Body of pancreas (tissue), 4 donors: Measurements from ENCODE around the gene SPDYE16. TPM values are rescaled to one million over a fixed set of nuclear protein-coding genes. Genes with fewer than 3 reads are reported as not detected.
"Not testable (repeated sequence)": the region's sequence is repeated elsewhere in the genome, so short reads cannot be mapped to it uniquely, and the experiment has no call there.

ENCODE experiments used
- ATAC-seq: fragments of 150-250 bp; one replicate; pipeline ENCODE4 v1.9.1; 2016
- DNase-seq, 4 donors: peaks; one replicate each; pipeline ENCODE4 v3.0.0-alpha.2; 2019
- H3K27ac ChIP-seq, 4 donors: fragments of 200-600 bp; sonication (generic); 1 replicate in 3 of 4; 2 replicates in 1 of 4; pipeline versions ENCODE4 v1.5.1 to v1.6.1; 2016 to 2019; ENCODE audit warnings: mild to moderate bottlenecking in 1 of 4, mixed read lengths in 1 of 4, moderate library complexity in 1 of 4
- H3K27me3 ChIP-seq, 2 donors: fragments of 200-600 bp; sonication (generic); one replicate each; pipeline ENCODE4 v1.6.0; 2016; ENCODE audit warnings: mild to moderate bottlenecking in 1 of 2
- H3K36me3 ChIP-seq, 2 donors: fragments of 200-600 bp; sonication (generic); replicated peaks in 1 of 2; 2 replicates each; pipeline ENCODE4 v1.5.1; 2016; ENCODE audit warnings: low read depth in 2 of 2; ENCODE audit not compliant: insufficient read depth in 1 of 2
- H3K4me1 ChIP-seq: fragments of 200-600 bp; sonication (generic); one replicate; pipeline ENCODE4 v1.6.0; 2016
- H3K4me3 ChIP-seq, 2 donors: fragments of 200-600 bp; sonication (generic); 1 replicate in 1 of 2; 2 replicates in 1 of 2; pipeline ENCODE4 v1.5.1; 2016 to 2019
- H3K9me3 ChIP-seq, 3 donors: fragments of 200-600 bp; sonication (generic); 1 replicate in 2 of 3; 2 replicates in 1 of 3; pipeline ENCODE4 v1.5.1; 2016
- WGBS, 2 donors: methylation state at CpG; one replicate each; pipeline ENCODE4 v1.1.5; 2017; 5-methylcytosine and 5-hydroxymethylcytosine counted together
- intact Hi-C: fragments of 100-400 bp; cut with DNase I; formaldehyde crosslinking; loops from one replicate; pipeline ENCODE4 v1.15.1; 2023
- total RNA-seq, 2 donors: library from RNA; depleted of rRNA; stranded (reverse); fragments of >200 nt; gene quantifications; one replicate each; pipeline ENCODE4 v1.1.0, GENCODE V29; 2016

Gene SPDYE16
- total RNA-seq, 2 donors from 2014 or later = 0.26 TPM; not detected in 1

- H3K36me3 ChIP-seq, ATAC-seq, intact Hi-C loops, DNase-seq, H3K27ac ChIP-seq, H3K27me3 ChIP-seq, H3K4me3 ChIP-seq, H3K9me3 ChIP-seq: not testable (repeated sequence)
- WGBS, 2 donors = 80 to 81% methylated on average over 3 of the region's 3 CpGs
- H3K4me1 ChIP-seq = peaks cover 20% of the 10 kb centered on the region
Observed at GRCh38 chr7:76572296-76572695, 29.2 kb upstream of the SPDYE16 start.

DNA sequence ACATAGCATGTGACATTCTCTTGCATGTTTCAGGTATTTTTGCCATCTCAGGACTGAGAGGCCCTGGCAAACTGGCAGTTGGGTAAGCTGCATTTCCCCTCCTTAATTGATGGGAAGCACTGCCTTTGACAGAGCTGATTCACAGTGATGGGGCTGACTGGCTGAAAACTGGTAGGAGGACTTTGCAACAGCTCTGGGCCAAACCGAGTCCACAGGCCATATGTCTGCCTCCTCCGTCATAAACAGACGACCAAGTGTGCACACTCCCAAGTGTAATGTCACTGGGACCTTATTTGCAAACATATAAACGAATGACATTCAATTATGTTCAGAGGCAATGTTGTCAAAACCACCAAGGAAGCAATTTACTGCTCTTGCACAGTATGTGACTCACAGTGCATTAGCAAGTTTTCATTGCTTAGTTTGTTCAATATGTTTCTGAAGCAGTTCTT lies 27.3 kb upstream of the SPDYE16 start:
- H3K9me3 ChIP-seq, ATAC-seq, H3K27me3 ChIP-seq, intact Hi-C loops, H3K36me3 ChIP-seq, H3K4me3 ChIP-seq, H3K27ac ChIP-seq: not testable (repeated sequence)
- peaks cover 14% of the 10 kb centered on the region for H3K4me1 ChIP-seq
- DNase-seq = peak in 1 of 4 donors; percentile 7
- WGBS, 2 donors = 60 to 66% methylated on average over 4 of the region's 4 CpGs

DNA sequence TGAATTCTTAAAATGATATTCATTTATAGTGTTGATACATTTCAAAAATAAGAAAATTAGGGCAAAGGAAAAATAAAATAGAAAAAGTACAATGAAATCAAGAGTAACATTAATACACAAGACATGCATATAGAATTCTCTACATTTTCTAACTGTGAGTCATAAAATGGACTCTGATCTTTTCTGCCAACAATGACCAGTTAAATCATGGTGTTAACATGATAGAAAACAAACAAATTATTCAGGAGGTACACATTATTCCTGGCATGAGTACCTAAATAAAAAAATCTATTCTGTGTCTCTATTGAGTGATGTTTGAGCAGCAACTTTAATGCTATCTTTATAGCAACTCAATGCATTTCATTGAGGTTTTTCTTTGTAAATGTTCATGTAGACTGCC lies 25.6 kb upstream of the SPDYE16 start:
- H3K36me3 ChIP-seq, H3K9me3 ChIP-seq, H3K4me3 ChIP-seq, intact Hi-C loops, H3K27ac ChIP-seq, DNase-seq, H3K27me3 ChIP-seq: not testable (repeated sequence)
- peaks cover 14% of the 10 kb centered on the region for H3K4me1 ChIP-seq
- peak; percentile 52 for ATAC-seq

DNA sequence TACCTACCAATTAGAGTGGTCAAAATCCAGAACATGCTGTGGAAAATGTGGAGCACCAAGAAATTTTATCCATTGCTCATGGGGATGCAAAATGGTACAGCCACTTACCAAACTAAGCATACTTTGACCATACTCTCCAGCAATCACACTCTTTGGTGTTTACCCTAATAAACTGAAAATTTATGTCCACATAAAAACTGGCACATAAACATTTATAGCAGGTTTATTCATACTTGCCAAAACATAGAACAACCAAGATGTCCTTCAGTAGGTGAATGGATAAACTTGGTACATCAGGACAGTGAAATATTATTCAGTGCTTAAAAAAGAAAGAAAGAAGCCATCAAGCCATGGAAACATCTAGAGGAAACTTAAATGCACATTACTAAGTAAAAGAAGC lies 24.7 kb upstream of the SPDYE16 start:
- H3K27me3 ChIP-seq, DNase-seq, ATAC-seq, H3K36me3 ChIP-seq, H3K4me3 ChIP-seq, intact Hi-C loops, H3K27ac ChIP-seq, H3K9me3 ChIP-seq: not testable (repeated sequence)
- H3K4me1 ChIP-seq = peaks cover 14% of the 10 kb centered on the region

- H3K27me3 ChIP-seq, H3K36me3 ChIP-seq, ATAC-seq, H3K4me3 ChIP-seq, H3K27ac ChIP-seq, DNase-seq, intact Hi-C loops, H3K9me3 ChIP-seq: not testable (repeated sequence)
- peaks cover 14% of the 10 kb centered on the region for H3K4me1 ChIP-seq
- 100% methylated on average over 1 to 3 of the region's 4 CpGs for WGBS, 2 donors
Observed at GRCh38 chr7:76567311-76567710, 24.2 kb upstream of the SPDYE16 start.

- intact Hi-C loops, H3K27me3 ChIP-seq, ATAC-seq, H3K4me1 ChIP-seq, H3K4me3 ChIP-seq, DNase-seq, H3K36me3 ChIP-seq, H3K27ac ChIP-seq, H3K9me3 ChIP-seq: not testable (repeated sequence)
- WGBS, 2 donors = 92 to 95% methylated on average over 3 of the region's 3 CpGs
Observed at GRCh38 chr7:76565001-76565400, 21.9 kb upstream of the SPDYE16 start.

- H3K4me1 ChIP-seq, intact Hi-C loops, H3K27ac ChIP-seq, ATAC-seq, H3K36me3 ChIP-seq, DNase-seq, H3K4me3 ChIP-seq, H3K9me3 ChIP-seq, H3K27me3 ChIP-seq: not testable (repeated sequence)
- WGBS, 2 donors = 96 to 98% methylated on average over 3 of the region's 3 CpGs
Observed at GRCh38 chr7:76561342-76561741, 18.2 kb upstream of the SPDYE16 start.

DNA sequence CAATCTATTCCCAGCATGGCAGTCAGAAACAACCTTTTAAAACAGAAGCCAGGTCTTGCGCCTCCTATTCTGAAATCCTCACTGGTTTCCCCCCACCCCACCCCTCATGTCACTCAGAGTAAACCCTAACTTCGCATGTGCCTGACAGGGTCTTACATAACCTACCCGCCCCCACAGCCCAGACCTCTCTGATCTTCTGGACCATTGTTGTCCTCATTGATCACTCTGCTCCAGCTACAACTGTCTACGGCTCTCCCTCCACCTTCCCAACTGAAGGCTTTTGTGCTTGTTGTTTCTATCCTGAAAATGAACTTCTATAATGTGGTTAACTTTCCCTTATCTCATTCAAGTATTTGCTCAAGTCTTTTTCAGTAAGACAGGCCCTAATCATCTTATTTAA lies 17.1 kb upstream of the SPDYE16 start:
- H3K27me3 ChIP-seq, H3K27ac ChIP-seq, intact Hi-C loops, DNase-seq, H3K36me3 ChIP-seq, ATAC-seq, H3K4me3 ChIP-seq, H3K9me3 ChIP-seq, H3K4me1 ChIP-seq: not testable (repeated sequence)
- WGBS, 2 donors = 46 to 61% methylated on average over 3 to 4 of the region's 4 CpGs

- H3K4me3 ChIP-seq, H3K27ac ChIP-seq, H3K9me3 ChIP-seq, intact Hi-C loops, H3K27me3 ChIP-seq, DNase-seq, ATAC-seq, H3K36me3 ChIP-seq, H3K4me1 ChIP-seq: not testable (repeated sequence)
- 22 to 30% methylated on average over 4 to 6 of the region's 6 CpGs for WGBS, 2 donors
Observed at GRCh38 chr7:76559685-76560084, 16.6 kb upstream of the SPDYE16 start.

DNA sequence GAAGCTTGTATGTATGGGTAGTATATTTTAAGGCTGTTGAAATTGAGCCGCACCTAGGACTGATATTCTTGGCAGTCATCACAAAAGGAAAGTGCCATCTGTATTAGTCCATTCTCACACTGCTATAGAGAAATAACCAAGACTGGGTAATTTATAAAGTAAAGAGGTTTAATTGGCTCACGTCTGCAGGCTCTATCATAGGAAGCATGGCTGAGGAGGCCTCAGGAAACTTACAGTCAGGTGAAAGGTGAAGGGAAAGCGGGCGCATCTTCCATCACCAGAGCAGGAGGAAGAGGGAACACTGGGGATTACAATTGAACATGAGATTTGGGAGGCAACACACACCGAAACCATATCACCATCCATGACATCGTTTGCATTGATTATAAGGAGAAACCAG lies 8.9 kb upstream of the SPDYE16 start:
- H3K36me3 ChIP-seq, H3K27ac ChIP-seq, DNase-seq, intact Hi-C loops, ATAC-seq, H3K4me3 ChIP-seq, H3K27me3 ChIP-seq, H3K4me1 ChIP-seq, H3K9me3 ChIP-seq: not testable (repeated sequence)
- WGBS, 2 donors = 90 to 91% methylated on average over 6 of the region's 6 CpGs

DNA sequence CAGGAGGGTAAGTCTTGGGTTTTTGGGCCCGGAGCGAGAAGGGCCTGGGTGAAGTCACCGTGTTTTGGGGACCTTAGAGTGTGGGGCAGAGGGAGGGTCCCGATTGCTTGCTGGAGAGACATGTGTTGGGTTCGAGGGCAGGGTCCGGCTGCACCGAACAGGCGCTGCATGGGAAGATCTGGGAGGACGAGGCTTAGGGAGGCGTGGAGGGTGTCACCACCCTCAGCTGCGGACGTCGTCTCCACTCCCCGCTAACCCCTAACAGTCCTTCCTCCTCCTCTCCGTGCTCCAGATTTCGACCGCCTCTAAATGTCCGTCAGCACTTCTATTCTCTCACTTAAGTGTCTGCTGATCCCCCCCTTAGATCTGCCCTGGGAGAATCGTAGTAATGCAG lies 6.8 kb upstream of the SPDYE16 start:
- H3K9me3 ChIP-seq, H3K27me3 ChIP-seq, H3K36me3 ChIP-seq, H3K4me1 ChIP-seq, ATAC-seq, intact Hi-C loops: not testable (repeated sequence)
- Histone ChIP-seq H3K27ac (peak overlapping the region; percentile 68 to 96 (median 93)), H3K4me3 (peak overlapping the region; percentile 94 to 96)
- 0 to 1% methylated on average over 7 to 19 of the region's 19 CpGs for WGBS, 2 donors
- peak in 1 of 4 donors; percentile 6 for DNase-seq
